ENCODE results near the gene ARMC6. TPM values are rescaled to one million over a fixed set of nuclear protein-coding genes. Genes with fewer than 3 reads are reported as not detected.
"Not testable (repeated sequence)": the region's sequence is repeated elsewhere in the genome, so short reads cannot be mapped to it uniquely, and the experiment has no call there.

The ARMC6 gene
- polyA plus RNA-seq, 1 experiment: 31.5 TPM

GRCh38 chr19:19010551-19010950 lies 22.9 kb upstream of the ARMC6 start:
- ChIA-PET POLR2A (interaction anchor here (0.6 kb wide), 1 partner anchor 52 kb away, joined by 5 read pairs; no protein-coding TSS in a partner anchor), CTCF (interaction anchor here (1.3 to 2.8 kb wide), 4 partner anchors 10 to 130 kb away, joined by 3 to 9 read pairs (median 5); no protein-coding TSS in a partner anchor)
- TF ChIP-seq CTCF (IDR thresholded peaks at IDR 0.05; ENCODE audit: insufficient read depth, low read depth, low read length): no peak
- DNase-seq (ENCODE audit: low read depth): no peak
- no peak overlapping the region for H3K4me3 ChIP-seq (ENCODE audit: low read depth, low read length)
- no peaks in the 10 kb centered on the region for H3K27me3 ChIP-seq (ENCODE audit: control insufficient read depth, insufficient read depth, low read length)
- peaks cover 33% of the 10 kb centered on the region for H3K36me3 ChIP-seq (ENCODE audit: control insufficient read depth, insufficient read depth, low read length)

- Histone ChIP-seq H3K4me3 (ENCODE audit: low read depth, low read length) (no peak overlapping the region), H3K27me3 (ENCODE audit: control insufficient read depth, insufficient read depth, low read length) (no peaks in the 10 kb centered on the region), H3K36me3 (ENCODE audit: control insufficient read depth, insufficient read depth, low read length) (peaks cover 32% of the 10 kb centered on the region)
- no peak for DNase-seq (ENCODE audit: low read depth)
- POLR2A ChIA-PET: no interaction called here
- CTCF ChIA-PET: interaction anchor here (0.6 to 1.2 kb wide), 6 partner anchors 12 to 911 kb away, joined by 3 read pairs; no protein-coding TSS in a partner anchor
- TF ChIP-seq CTCF (IDR thresholded peaks at IDR 0.05; ENCODE audit: insufficient read depth, low read depth, low read length): no peak
Measured at GRCh38 chr19:19021115-19021514, 12.3 kb upstream of the ARMC6 start.

GRCh38 chr19:19022380-19022961 lies 10.9 kb upstream of the ARMC6 start:
- Histone ChIP-seq H3K27me3 (ENCODE audit: control insufficient read depth, insufficient read depth, low read length) (no peaks in the 10 kb centered on the region), H3K36me3 (ENCODE audit: control insufficient read depth, insufficient read depth, low read length) (peaks cover 32% of the 10 kb centered on the region), H3K4me3 (ENCODE audit: low read depth, low read length) (no peak overlapping the region)
- POLR2A ChIA-PET: no interaction called here
- DNase-seq (ENCODE audit: low read depth): no peak
- CTCF ChIA-PET: interaction anchor here (0.9 to 1.4 kb wide), 2 partner anchors 16 to 36 kb away, joined by 4 to 6 read pairs; no protein-coding TSS in a partner anchor
- TF ChIP-seq CTCF (IDR thresholded peaks at IDR 0.05; ENCODE audit: insufficient read depth, low read depth, low read length): no peak

GRCh38 chr19:19023376-19023775 lies 10.0 kb upstream of the ARMC6 start:
- POLR2A ChIA-PET: interaction anchor here (0.7 kb wide), 1 partner anchor 9 kb away, joined by 3 read pairs; no protein-coding TSS in a partner anchor

GRCh38 chr19:19025861-19026260 lies 7.5 kb upstream of the ARMC6 start:
- ChIA-PET POLR2A (no interaction called here), CTCF (no interaction called here)
- Histone ChIP-seq H3K36me3 (ENCODE audit: control insufficient read depth, insufficient read depth, low read length) (peaks cover 26% of the 10 kb centered on the region), H3K27me3 (ENCODE audit: control insufficient read depth, insufficient read depth, low read length) (no peaks in the 10 kb centered on the region), H3K4me3 (ENCODE audit: low read depth, low read length) (no peak overlapping the region)
- TF ChIP-seq CTCF (IDR thresholded peaks at IDR 0.05; ENCODE audit: insufficient read depth, low read depth, low read length): no peak
- DNase-seq (ENCODE audit: low read depth): no peak

More at GRCh38 chr19:19023376-19023775, 10.0 kb upstream of the ARMC6 start:
- CTCF ChIA-PET: interaction anchor here (0.9 to 1.4 kb wide), 2 partner anchors 15 to 36 kb away, joined by 4 to 6 read pairs; no protein-coding TSS in a partner anchor
- peaks cover 30% of the 10 kb centered on the region for H3K36me3 ChIP-seq (ENCODE audit: control insufficient read depth, insufficient read depth, low read length)
- H3K4me3 ChIP-seq (ENCODE audit: low read depth, low read length); H3K27me3 ChIP-seq (ENCODE audit: control insufficient read depth, insufficient read depth, low read length); DNase-seq (ENCODE audit: low read depth): not testable (repeated sequence)
